SW 1271 (cell line): Measurements from ENCODE around the gene PTH1R.

Experiments used
- DNase-seq, 2 experiments: peaks; one replicate each; lab custom pipeline; 2025; lab: John Stamatoyannopoulos, UW

PTH1R gene

GRCh38 chr3:46947546-46947901, 70.0 kb downstream of the PTH1R start:
- DNase-seq: no peak

GRCh38 chr3:46947981-46948791, 70.7 kb downstream of the PTH1R start:
- DNase-seq: peak in 1 of 2 experiments; percentile 52

GRCh38 chr3:46948830-46949671, 71.5 kb downstream of the PTH1R start:
- no peak for DNase-seq

- DNase-seq: no peak
These were observed 72.7 kb downstream of the PTH1R start for GRCh38 chr3:46950177-46950576.

- no peak for DNase-seq
These were observed 73.2 kb downstream of the PTH1R start for GRCh38 chr3:46950650-46951241.

GRCh38 chr3:46952813-46953212, 75.3 kb downstream of the PTH1R start:
- no peak for DNase-seq
